ENCODE data around the gene TMEM270. TPM values are rescaled to one million over a fixed set of nuclear protein-coding genes. Genes with fewer than 3 reads are reported as not detected.
A peak's percentile ranks its signal among the peaks of the same experiment; 100 is the strongest.

The TMEM270 gene
- total and polyA plus RNA-seq, 2 of the 8 experiments (the other 6 are each of a cell fraction or from before 2014, with no cell fraction given), result 0.26 TPM; not detected in 1

DNA sequence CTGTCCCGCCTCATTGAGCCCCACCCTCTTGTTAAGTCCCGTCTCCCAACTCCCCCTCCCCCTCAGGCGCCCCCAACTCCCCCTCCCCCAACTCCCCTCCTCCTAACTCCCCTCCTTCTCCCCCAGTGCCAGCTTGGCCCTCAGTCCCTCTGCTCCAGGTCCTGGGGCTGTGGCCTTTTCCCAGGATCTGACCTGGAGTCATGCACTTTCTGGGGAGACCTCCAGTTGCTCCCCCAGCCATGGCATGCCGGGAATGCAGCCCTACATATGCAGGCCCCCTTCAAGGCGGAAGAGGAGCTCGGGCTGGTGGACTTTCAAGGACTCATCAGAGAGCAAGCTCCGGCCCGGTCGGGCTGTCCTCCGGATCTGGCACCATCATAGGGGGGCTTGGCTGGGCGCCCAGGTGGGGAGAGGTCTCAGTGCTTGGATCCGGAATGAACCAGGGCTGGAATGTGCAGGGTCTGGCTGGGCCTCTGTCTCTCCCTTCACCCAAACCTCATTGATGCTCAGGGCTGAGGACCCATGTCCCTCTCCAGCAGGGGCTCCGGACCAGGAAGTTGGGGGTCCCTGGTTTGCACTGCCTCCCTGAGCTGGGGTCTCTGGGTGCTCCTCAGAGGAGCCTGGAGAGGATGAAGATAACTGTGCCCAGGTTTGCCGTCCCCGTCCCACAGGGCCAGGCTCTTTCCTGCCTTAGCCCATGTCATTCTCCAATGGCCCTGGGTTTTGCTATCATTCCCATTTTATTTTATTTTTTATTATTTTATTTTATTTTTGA is 41.1 kb downstream of the TMEM270 start:
- Histone ChIP-seq H2BK120ac (replicated peaks; ENCODE audit: low read depth, low read length) (no peak overlapping the region), H3K4ac (replicated peaks; ENCODE audit: insufficient read length, low read depth, low read length) (no peak overlapping the region), H3K23ac (ENCODE audit: insufficient read length) (no peak overlapping the region), H2AK5ac (ENCODE audit: low read depth, low read length) (no peak overlapping the region), H3K79me1 (ENCODE audit: low read depth, low read length) (no peaks in the 10 kb centered on the region), H4K91ac (replicated peaks; ENCODE audit: insufficient read length, low read length) (no peak overlapping the region), H2BK20ac (ENCODE audit: low read length) (peak overlapping the region; percentile 6; the same call in 1 of the 2 replicates), H2BK15ac (ENCODE audit: low read length) (no peak overlapping the region), H3K4me1 (replicated peaks in 1 of 4; ENCODE audit: control insufficient read depth in 3 of 4, insufficient read depth in 4 of 4, low read length in 3 of 4) (peaks cover 4 to 18% (median 7%) of the 10 kb centered on the region in 4 experiments), H2BK5ac (ENCODE audit: low read depth, low read length) (peak overlapping the region; percentile 93; the same call in 1 of the 2 replicates), H3K36me3 (ENCODE audit: control insufficient read depth in 2 of 4, insufficient read depth in 4 of 4, low read length in 3 of 4) (no peaks in the 10 kb centered on the region), H3K9ac (replicated peaks in 1 of 4; ENCODE audit: extremely low read depth in 1 of 4, low read depth in 3 of 4, low read length in 3 of 4) (no peak overlapping the region), H2AFZ (ENCODE audit: low read length) (no peak overlapping the region), H3K18ac (ENCODE audit: extremely low read depth, low read length) (peak overlapping the region; percentile 60), H3K4me3 (ENCODE audit: extremely low read depth in 1 of 4, insufficient read depth in 2 of 4, low read depth in 3 of 4, low read length in 4 of 4) (no peak overlapping the region; a peak in 1 of 8 replicates), H4K8ac (ENCODE audit: extremely low read depth, insufficient read depth, low read length) (peak overlapping the region; percentile 57; the same call in 1 of the 2 replicates), H3K27me3 (replicated peaks in 1 of 4; ENCODE audit: control insufficient read depth in 3 of 4, extremely low read depth in 1 of 4, insufficient read depth in 3 of 4, low read length in 3 of 4) (no peaks in the 10 kb centered on the region), H3K4me2 (ENCODE audit: insufficient read depth in 1 of 2, low read depth in 2 of 2, low read length in 2 of 2) (peak overlapping the region; percentile 41 to 51; a peak in 3 of 4 replicates), H4K20me1 (replicated peaks in 1 of 2; ENCODE audit: control insufficient read depth in 1 of 2, insufficient read depth in 2 of 2, low read length in 2 of 2) (no peaks in the 10 kb centered on the region), H3K14ac (ENCODE audit: insufficient read length) (no peak overlapping the region), H3K79me2 (ENCODE audit: control insufficient read depth in 1 of 2, insufficient read depth in 2 of 2, low read length in 2 of 2) (no peaks in the 10 kb centered on the region), H3K23me2 (ENCODE audit: low read depth, low read length) (peaks cover 2% of the 10 kb centered on the region; the same call in 1 of the 2 replicates), H3K56ac (replicated peaks; ENCODE audit: insufficient read length, low read depth, low read length) (no peak overlapping the region), H3K27ac (ENCODE audit: low read depth, low read length) (no peak overlapping the region; the same call in 1 of the 2 replicates), H2BK12ac (ENCODE audit: low read depth, low read length) (peak overlapping the region; percentile 92; the same call in 1 of the 2 replicates), H3K9me3 (ENCODE audit: insufficient read depth in 2 of 2, low read depth in 1 of 2, low read length in 1 of 2) (no peaks in the 10 kb centered on the region), H4K5ac (ENCODE audit: insufficient read length, low read depth, low read length) (no peak overlapping the region)
- FAIRE-seq (no peak), DNase-seq (ENCODE audit: low read depth in 1 of 2, low spot score in 2 of 2) (no peak)
- WGBS, 2 experiments (ENCODE audit: extremely low coverage in 1 of 2, insufficient coverage in 1 of 2, insufficient read length in 1 of 2, insufficient replicate concordance in 2 of 2, low coverage in 1 of 2, low lambda C conversion rate in 2 of 2, missing lambda C conversion rate in 1 of 2), result 53% methylated on average over 11 of the region's 15 CpGs; no CpG with 5 or more reads in 1 of the 2 experiments
- CTCF ChIA-PET (ENCODE audit: partially characterized antibody), result interaction anchor here (0.9 to 4.2 kb wide), 5 partner anchors 11 to 124 kb away, joined by 3 to 19 read pairs (median 5); no protein-coding TSS in a partner anchor
- POLR2A ChIA-PET (ENCODE audit: partially characterized antibody), result interaction anchor here (0.6 to 2.1 kb wide), 5 partner anchors 10 to 201 kb away, joined by 3 to 8 read pairs (median 3); no protein-coding TSS in a partner anchor
- TF ChIP-seq SAP30 (IDR thresholded peaks at IDR 0.05; ENCODE audit: insufficient read depth, insufficient replicate concordance, low read length) (no peak), SRF (IDR thresholded peaks at IDR 0.05; ENCODE audit: low read depth, low read length) (no peak), SP1 (IDR thresholded peaks at IDR 0.05; ENCODE audit: low read depth, low read length) (0 out of 2 replicates have a peak, but pooled peaks have one; percentile 43), POLR2AphosphoS5 (IDR thresholded peaks at IDR 0.05; ENCODE audit: low read depth, low read length) (no peak), EGR1 (IDR thresholded peaks at IDR 0.05; ENCODE audit: borderline replicate concordance, low read depth, low read length) (no peak), RFX5 (IDR thresholded peaks at IDR 0.05; ENCODE audit: borderline replicate concordance, low read depth, low read length) (no peak), TAF7 (optimal IDR thresholded peaks at IDR 0.05; ENCODE audit: borderline replicate concordance, low read depth, low read length) (no peak), CTBP2 (IDR thresholded peaks at IDR 0.05; ENCODE audit: borderline replicate concordance, insufficient read depth, insufficient read length, low read length) (peak; percentile 52), TEAD4 (IDR thresholded peaks at IDR 0.05; ENCODE audit: low read depth, low read length) (peak; percentile 97)
- TF ChIP-seq, protein P1, sequence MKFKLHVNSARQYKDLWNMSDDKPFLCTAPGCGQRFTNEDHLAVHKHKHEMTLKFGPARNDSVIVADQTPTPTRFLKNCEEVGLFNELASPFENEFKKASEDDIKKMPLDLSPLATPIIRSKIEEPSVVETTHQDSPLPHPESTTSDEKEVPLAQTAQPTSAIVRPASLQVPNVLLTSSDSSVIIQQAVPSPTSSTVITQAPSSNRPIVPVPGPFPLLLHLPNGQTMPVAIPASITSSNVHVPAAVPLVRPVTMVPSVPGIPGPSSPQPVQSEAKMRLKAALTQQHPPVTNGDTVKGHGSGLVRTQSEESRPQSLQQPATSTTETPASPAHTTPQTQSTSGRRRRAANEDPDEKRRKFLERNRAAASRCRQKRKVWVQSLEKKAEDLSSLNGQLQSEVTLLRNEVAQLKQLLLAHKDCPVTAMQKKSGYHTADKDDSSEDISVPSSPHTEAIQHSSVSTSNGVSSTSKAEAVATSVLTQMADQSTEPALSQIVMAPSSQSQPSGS (IDR thresholded peaks at IDR 0.05; ENCODE audit: low read length), result no peak
